Urinary bladder (tissue), 4 donors: Measurements from ENCODE around the gene ADARB1. TPM values are rescaled to one million over a fixed set of nuclear protein-coding genes. Genes with fewer than 3 reads are reported as not detected.
"Not testable (repeated sequence)": the region's sequence is repeated elsewhere in the genome, so short reads cannot be mapped to it uniquely, and the experiment has no call there.

Experiments
- DNase-seq: peaks from one replicate; pipeline ENCODE4 v3.0.0-alpha.2; 2015; ENCODE audit errors: extremely low spot score
- H3K27ac ChIP-seq: one replicate; pipeline ENCODE4 v1.5.1; 2013; ENCODE audit warnings: low read depth, mild to moderate bottlenecking, moderate library complexity
- H3K36me3 ChIP-seq: one replicate; pipeline ENCODE4 v1.6.1; 2013; ENCODE audit warnings: mild to moderate bottlenecking, moderate library complexity; ENCODE audit not compliant: insufficient read depth
- H3K4me1 ChIP-seq: one replicate; pipeline ENCODE4 v1.6.1; 2013; ENCODE audit warnings: mild to moderate bottlenecking, moderate library complexity; ENCODE audit not compliant: insufficient read depth
- H3K4me3 ChIP-seq: one replicate; pipeline ENCODE4 v1.5.1; 2013; ENCODE audit warnings: low read depth, low read length
- WGBS: extraction: QIAGEN DNeasy Blood & Tissue Kit; methylation state at CpG from one replicate; pipeline ENCODE4 v1.1.7; 2013; 5-methylcytosine and 5-hydroxymethylcytosine counted together
- polyA plus RNA-seq: library from polyadenylated mRNA; stranded (reverse); fragments of 200-250 nt; gene quantifications from one replicate; pipeline ENCODE4 v1.2.3, GENCODE V29; 2013
- total RNA-seq: library from RNA; depleted of rRNA; stranded (reverse); fragments of >200 nt; gene quantifications from one replicate; pipeline ENCODE4 v1.2.3, GENCODE V29; 2014
- donor health status: healthy with polysubstance abuse.
- donor health status: healthy.

ADARB1 gene
- total RNA-seq (35.3 TPM), polyA plus RNA-seq (79.8 TPM)

- Histone ChIP-seq H3K4me1 (no peaks in the 10 kb centered on the region), H3K27ac (peak within 1 kb of the TSS; percentile 95), H3K4me3 (peak within 1 kb of the TSS; percentile 90), H3K36me3 (no peaks in the 10 kb centered on the region)
- WGBS: under 1% methylated on average over 132 of the region's 132 CpGs
- no peak for DNase-seq
Measured at GRCh38 chr21:45074048-45074817, at the start of gene ADARB1. Gene ADARB1, plus strand, starts transcription at chr21:45074580. Its CDS starts 97,077 bp downstream, at chr21:45171657.

- no peak for DNase-seq
- no peak overlapping the region for H3K4me3 ChIP-seq
- no peak overlapping the region for H3K27ac ChIP-seq
- H3K4me1 ChIP-seq: no peaks in the 10 kb centered on the region
- no peaks in the 10 kb centered on the region for H3K36me3 ChIP-seq
- WGBS: 91% methylated on average over 22 of the region's 22 CpGs
Measured at GRCh38 chr21:45026066-45026745, 48.2 kb upstream of the ADARB1 start.

- Histone ChIP-seq H3K4me1 (no peaks in the 10 kb centered on the region), H3K27ac (no peak overlapping the region), H3K4me3 (no peak overlapping the region), H3K36me3 (no peaks in the 10 kb centered on the region)
- 91% methylated on average over 12 of the region's 12 CpGs for WGBS
- no peak for DNase-seq
Measured at GRCh38 chr21:45026826-45027225, 47.6 kb upstream of the ADARB1 start.

- WGBS: 91% methylated on average over 21 of the region's 21 CpGs
- no peaks in the 10 kb centered on the region for H3K36me3 ChIP-seq
- H3K4me3 ChIP-seq: no peak overlapping the region
- H3K4me1 ChIP-seq: no peaks in the 10 kb centered on the region
- H3K27ac ChIP-seq: no peak overlapping the region
- no peak for DNase-seq
Measured at GRCh38 chr21:45027241-45028196, 46.9 kb upstream of the ADARB1 start.

GRCh38 chr21:45028645-45029044, 45.7 kb upstream of the ADARB1 start:
- H3K27ac ChIP-seq, H3K4me3 ChIP-seq, DNase-seq, H3K36me3 ChIP-seq, H3K4me1 ChIP-seq: not testable (repeated sequence)
- WGBS: 95% methylated on average over 12 of the region's 12 CpGs

GRCh38 chr21:45029298-45029947, 45.0 kb upstream of the ADARB1 start:
- DNase-seq: no peak

GRCh38 chr21:45029948-45030681, 44.3 kb upstream of the ADARB1 start:
- 74% methylated on average over 26 of the region's 26 CpGs for WGBS
- Histone ChIP-seq H3K36me3 (no peaks in the 10 kb centered on the region), H3K27ac (no peak overlapping the region), H3K4me1 (no peaks in the 10 kb centered on the region), H3K4me3 (no peak overlapping the region)
- no peak for DNase-seq

More at GRCh38 chr21:45029298-45029947, 45.0 kb upstream of the ADARB1 start:
- Histone ChIP-seq H3K36me3 (no peaks in the 10 kb centered on the region), H3K27ac (no peak overlapping the region), H3K4me3 (no peak overlapping the region), H3K4me1 (no peaks in the 10 kb centered on the region)
- WGBS: 55% methylated on average over 14 of the region's 14 CpGs

- Histone ChIP-seq H3K4me1 (no peaks in the 10 kb centered on the region), H3K36me3 (no peaks in the 10 kb centered on the region), H3K4me3 (no peak overlapping the region), H3K27ac (no peak overlapping the region)
- 74% methylated on average over 23 of the region's 23 CpGs for WGBS
- no peak for DNase-seq
Measured at GRCh38 chr21:45030682-45031570, 43.5 kb upstream of the ADARB1 start.

- no peak overlapping the region for H3K4me3 ChIP-seq
- H3K27ac ChIP-seq: no peak overlapping the region
- no peak for DNase-seq
- 66% methylated on average over 23 of the region's 23 CpGs for WGBS
- no peaks in the 10 kb centered on the region for H3K36me3 ChIP-seq
- no peaks in the 10 kb centered on the region for H3K4me1 ChIP-seq
Measured at GRCh38 chr21:45031571-45032191, 42.7 kb upstream of the ADARB1 start.

- Histone ChIP-seq H3K36me3 (no peaks in the 10 kb centered on the region), H3K27ac (no peak overlapping the region), H3K4me3 (no peak overlapping the region), H3K4me1 (no peaks in the 10 kb centered on the region)
- WGBS: 90% methylated on average over 21 of the region's 21 CpGs
- no peak for DNase-seq
Measured at GRCh38 chr21:45032332-45032731, 42.0 kb upstream of the ADARB1 start.

GRCh38 chr21:45032977-45033710, 41.2 kb upstream of the ADARB1 start:
- H3K4me3 ChIP-seq: no peak overlapping the region
- WGBS: 44% methylated on average over 35 of the region's 35 CpGs
- no peaks in the 10 kb centered on the region for H3K36me3 ChIP-seq
- no peak overlapping the region for H3K27ac ChIP-seq
- no peaks in the 10 kb centered on the region for H3K4me1 ChIP-seq
- DNase-seq: no peak
